Astrocyte of the cerebellum (primary cell): Measurements from ENCODE around the gene KRT81.
A peak's percentile ranks its signal among the peaks of the same experiment; 100 is the strongest.

Experiments
- DNase-seq: peaks from one replicate; pipeline ENCODE4 v3.0.0-alpha.2; 2011; ENCODE audit warnings: low read depth
- H3K4me3 ChIP-seq: 2 replicates; pipeline ENCODE4 v1.5.1; 2011; ENCODE audit warnings: mild to moderate bottlenecking, low read depth, low read length, moderate library complexity
- in situ Hi-C: cut with HindIII; loops from 2 replicates; pipeline ENCODE4 v1.10.0; 2017; ENCODE audit warnings: low sequenced_read_pairs
- TF ChIP-seq, protein P1 (sequence below): IDR thresholded peaks from 2 replicates; pipeline ENCODE4 v1.5.1; 2012; ENCODE audit warnings: low read length, low read depth, moderate library complexity, mild to moderate bottlenecking; ENCODE audit errors: missing control alignments

Gene KRT81

DNA sequence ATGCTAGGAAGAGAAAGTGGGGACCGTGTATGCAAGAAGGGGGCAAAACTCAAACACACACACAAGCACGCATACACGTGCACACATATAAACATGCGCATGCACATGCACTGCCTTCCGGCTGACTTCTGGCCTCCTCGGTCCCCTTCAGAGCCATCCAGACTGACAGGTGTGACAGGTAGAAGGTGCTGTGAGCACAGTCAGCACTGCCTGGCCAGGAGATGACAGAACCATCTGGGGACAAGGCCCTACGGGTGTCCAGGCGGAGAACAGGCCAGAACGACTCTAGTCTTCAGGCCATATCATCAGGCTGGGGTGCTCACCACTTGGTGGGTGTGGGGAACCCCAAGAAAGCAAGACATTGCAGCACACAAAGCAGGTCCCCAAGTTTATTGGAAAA lies 22.6 kb upstream of the KRT81 start:
- H3K4me3 ChIP-seq = no peak overlapping the region
- TF ChIP-seq, protein P1, sequence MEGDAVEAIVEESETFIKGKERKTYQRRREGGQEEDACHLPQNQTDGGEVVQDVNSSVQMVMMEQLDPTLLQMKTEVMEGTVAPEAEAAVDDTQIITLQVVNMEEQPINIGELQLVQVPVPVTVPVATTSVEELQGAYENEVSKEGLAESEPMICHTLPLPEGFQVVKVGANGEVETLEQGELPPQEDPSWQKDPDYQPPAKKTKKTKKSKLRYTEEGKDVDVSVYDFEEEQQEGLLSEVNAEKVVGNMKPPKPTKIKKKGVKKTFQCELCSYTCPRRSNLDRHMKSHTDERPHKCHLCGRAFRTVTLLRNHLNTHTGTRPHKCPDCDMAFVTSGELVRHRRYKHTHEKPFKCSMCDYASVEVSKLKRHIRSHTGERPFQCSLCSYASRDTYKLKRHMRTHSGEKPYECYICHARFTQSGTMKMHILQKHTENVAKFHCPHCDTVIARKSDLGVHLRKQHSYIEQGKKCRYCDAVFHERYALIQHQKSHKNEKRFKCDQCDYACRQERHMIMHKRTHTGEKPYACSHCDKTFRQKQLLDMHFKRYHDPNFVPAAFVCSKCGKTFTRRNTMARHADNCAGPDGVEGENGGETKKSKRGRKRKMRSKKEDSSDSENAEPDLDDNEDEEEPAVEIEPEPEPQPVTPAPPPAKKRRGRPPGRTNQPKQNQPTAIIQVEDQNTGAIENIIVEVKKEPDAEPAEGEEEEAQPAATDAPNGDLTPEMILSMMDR = no peak
- DNase-seq = no peak
- in situ Hi-C loops = no loop called here

DNA sequence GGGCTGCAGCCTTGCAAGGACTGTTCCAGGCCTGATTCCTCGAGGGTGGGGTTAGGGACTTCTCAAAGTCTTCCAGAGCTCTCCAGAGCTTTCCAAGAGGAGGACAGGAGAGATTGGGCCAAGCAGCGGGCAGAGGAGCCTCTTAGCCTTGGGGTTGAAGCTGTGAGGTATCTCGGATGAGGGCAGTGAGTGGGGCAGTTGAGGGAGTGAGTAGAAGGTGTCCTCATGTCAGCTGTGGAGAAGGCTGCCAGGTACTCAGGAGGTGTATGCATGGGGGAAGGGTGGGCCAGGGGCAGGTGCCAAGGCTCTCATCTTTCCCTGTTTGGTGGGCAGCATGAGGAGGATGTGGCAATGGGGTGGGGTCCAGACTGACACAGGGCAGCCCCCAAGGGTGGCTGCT lies 22.1 kb upstream of the KRT81 start:
- TF ChIP-seq, protein P1 = no peak
- in situ Hi-C loops = no loop called here
- no peak overlapping the region for H3K4me3 ChIP-seq
- no peak for DNase-seq

DNA sequence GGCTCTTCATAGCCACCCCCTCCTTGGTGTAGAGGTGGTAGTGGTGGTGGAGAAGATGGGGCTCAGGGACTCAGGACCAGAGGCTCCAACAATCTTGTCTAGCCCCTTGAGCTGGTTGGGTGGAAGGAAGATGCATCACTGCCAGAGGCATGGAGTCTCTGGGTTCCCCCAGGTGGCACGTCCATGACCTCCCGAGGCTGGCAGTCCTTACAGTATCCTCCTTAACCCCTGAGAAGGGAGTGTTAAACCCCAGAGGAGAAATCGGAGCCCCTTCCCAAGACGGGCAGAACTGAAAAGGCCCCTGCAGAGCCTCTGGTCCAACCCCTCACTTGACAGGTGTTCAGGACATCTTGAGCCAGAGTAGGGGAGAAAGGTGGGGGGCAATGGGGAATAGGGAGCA lies 20.8 kb upstream of the KRT81 start:
- H3K4me3 ChIP-seq = no peak overlapping the region
- TF ChIP-seq, protein P1 = no peak
- DNase-seq = no peak
- in situ Hi-C loops = no loop called here

DNA sequence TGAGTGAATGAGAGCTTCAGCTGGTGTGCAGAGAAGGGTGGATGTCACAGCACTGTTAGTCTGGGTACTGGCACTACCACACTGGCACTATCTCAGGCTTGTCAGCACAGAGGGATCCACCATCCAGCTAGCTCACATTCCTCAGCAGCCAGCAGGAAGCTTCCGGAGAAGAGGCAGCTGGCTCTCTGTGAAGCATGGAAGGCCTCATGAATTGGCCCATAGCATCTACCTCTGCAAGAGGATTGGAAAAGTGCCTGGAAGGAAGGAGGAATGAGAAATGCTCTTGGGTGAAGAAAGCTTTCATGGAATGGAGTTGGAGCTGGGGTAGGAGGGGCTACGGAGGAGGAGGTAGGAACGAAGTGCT lies 19.9 kb upstream of the KRT81 start:
- no peak for DNase-seq
- in situ Hi-C loops = no loop called here

DNA sequence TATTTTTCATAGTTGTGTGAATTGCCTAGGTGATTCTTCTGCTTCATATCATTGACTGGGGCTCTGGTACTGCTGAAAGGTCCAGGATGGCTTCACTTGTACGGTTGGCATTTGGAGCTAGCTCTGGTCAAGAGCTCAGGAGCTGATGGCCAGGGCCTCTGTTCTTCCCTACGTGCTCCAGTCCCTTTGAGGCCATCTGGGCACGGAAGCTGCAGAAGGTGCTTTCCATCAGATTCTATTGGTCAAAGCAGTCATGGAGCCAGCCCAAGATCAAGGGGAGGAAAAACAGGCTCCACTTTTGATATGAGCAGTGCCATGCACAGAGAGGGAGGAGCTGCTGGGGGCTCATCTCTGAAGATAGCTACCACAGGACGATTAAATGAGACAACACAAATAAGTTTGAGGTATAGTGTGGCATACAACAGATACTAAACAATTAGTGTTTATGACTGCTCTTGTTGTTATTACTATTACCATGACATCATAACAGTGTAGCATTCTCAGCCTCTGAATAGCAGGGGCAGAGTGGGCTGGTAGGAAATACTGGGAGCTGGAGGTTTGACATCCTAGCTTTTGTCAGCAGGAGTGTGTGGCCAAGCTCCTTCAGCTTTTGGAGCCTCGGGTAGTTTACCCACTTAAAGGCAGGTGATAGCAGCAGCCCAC lies 19.4 kb upstream of the KRT81 start:
- in situ Hi-C loops = no loop called here
- H3K4me3 ChIP-seq = no peak overlapping the region
- DNase-seq = no peak
- TF ChIP-seq, protein P1 = no peak

More for the DNA sequence above, 19.9 kb upstream of the KRT81 start:
- no peak overlapping the region for H3K4me3 ChIP-seq
- TF ChIP-seq, protein P1 = no peak

DNA sequence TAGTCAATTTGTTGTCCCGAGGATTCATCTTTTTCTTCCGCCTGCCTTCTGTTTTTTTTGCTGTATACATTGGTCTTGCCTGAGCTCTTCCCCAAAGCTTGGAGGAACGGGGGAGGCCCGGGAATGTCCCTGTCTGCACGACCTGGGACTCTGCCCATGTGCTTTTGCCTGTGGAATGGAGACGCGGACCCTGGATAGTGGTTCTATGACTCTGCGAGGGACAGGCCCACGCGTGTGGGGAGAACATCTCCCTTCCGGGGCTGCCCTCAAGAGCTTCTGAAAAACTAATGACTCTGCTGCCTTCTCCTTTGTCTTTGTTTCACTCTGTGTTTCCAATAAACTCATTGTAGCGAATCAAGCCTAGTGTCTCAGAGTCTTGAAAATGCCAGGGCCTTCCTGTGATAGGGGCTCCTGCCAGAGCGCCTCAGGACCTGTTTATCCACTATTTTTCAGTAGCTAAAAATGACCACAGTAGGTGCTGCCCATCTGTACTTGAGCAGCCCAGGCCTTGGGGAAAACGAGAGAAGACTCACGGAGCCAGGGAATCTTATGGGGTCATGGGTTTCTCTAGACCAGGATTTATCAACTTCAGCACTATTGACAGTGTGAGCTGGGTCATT lies 17.6 kb upstream of the KRT81 start:
- TF ChIP-seq, protein P1 = no peak
- in situ Hi-C loops = no loop called here
- DNase-seq = no peak
- peak overlapping the region; percentile 32 for H3K4me3 ChIP-seq
